OCI-LY7 (cell line): ENCODE measurements around the gene HTR3A. TPM values are rescaled to one million over a fixed set of nuclear protein-coding genes. Genes with fewer than 3 reads are reported as not detected.
"Not testable (repeated sequence)": the region's sequence is repeated elsewhere in the genome, so short reads cannot be mapped to it uniquely, and the experiment has no call there.

Source experiments
- BruUV-seq: library from RNA; stranded (reverse); fragments of 400-500 nt; replicated peaks from 2 replicates; lab custom pipeline; 2021; lab: Mats Ljungman, UMichigan
- CTCF ChIA-PET: fragments of 300-600 bp; sonication (Branson Sonifier 250); formaldehyde crosslinking; loops from one replicate; lab custom pipeline; 2022; ENCODE audit warnings: antibody characterized with exemption; ENCODE audit not compliant: unreplicated experiment; lab: Charles Lee
- POLR2A ChIA-PET: fragments of 300-600 bp; sonication (Branson Sonifier 250); formaldehyde crosslinking; loops from one replicate; lab custom pipeline; 2022; ENCODE audit warnings: antibody characterized with exemption; lab: Charles Lee
- DNase-seq: peaks from one replicate; pipeline ENCODE4 v3.0.0-alpha.2; 2015; ENCODE audit warnings: low spot score
- H2AFZ ChIP-seq: fragments of 200-600 bp; sonication (generic), shearing (Covaris generic); 2 replicates; pipeline ENCODE4 v1.6.1; 2014; ENCODE audit warnings: mild to moderate bottlenecking, antibody characterized with exemption, low read length, moderate library complexity
- H3K27ac ChIP-seq: fragments of 200-600 bp; sonication (generic); 2 replicates; pipeline ENCODE4 v1.5.1; 2014; ENCODE audit warnings: mixed run types, low read depth, mild to moderate bottlenecking, moderate library complexity, low read length, inconsistent platforms; ENCODE audit not compliant: poor library complexity, severe bottlenecking
- H3K36me3 ChIP-seq: fragments of 200-600 bp; sonication (generic); 2 replicates; pipeline ENCODE4 v1.6.1; 2014; ENCODE audit warnings: mild to moderate bottlenecking, antibody characterized with exemption, low read length, moderate library complexity, mixed read lengths; ENCODE audit not compliant: insufficient read depth
- H3K4me1 ChIP-seq: fragments of 200-600 bp; sonication (generic); 2 replicates; pipeline ENCODE4 v1.5.1; 2014; ENCODE audit warnings: mild to moderate bottlenecking, low read length; ENCODE audit not compliant: insufficient read depth, poor library complexity, severe bottlenecking
- H3K4me2 ChIP-seq: fragments of 200-600 bp; sonication (generic); 2 replicates; pipeline ENCODE4 v1.6.1; 2014; ENCODE audit warnings: mild to moderate bottlenecking, low read length
- H3K4me3 ChIP-seq: fragments of 200-600 bp; sonication (generic); 2 replicates; pipeline ENCODE4 v1.5.1; 2014; ENCODE audit warnings: mild to moderate bottlenecking, low read depth, low read length; ENCODE audit not compliant: poor library complexity, severe bottlenecking
- H3K79me2 ChIP-seq: fragments of 200-600 bp; sonication (generic); 2 replicates; pipeline ENCODE4 v1.6.1; 2016; ENCODE audit warnings: low read depth, mild to moderate bottlenecking, low read length, moderate library complexity, mixed read lengths; ENCODE audit not compliant: insufficient read depth
- H3K9me2 ChIP-seq: fragments of 200-600 bp; sonication (generic); 2 replicates; pipeline ENCODE4 v1.6.1; 2016; ENCODE audit warnings: mild to moderate bottlenecking, low read length, mixed read lengths; ENCODE audit not compliant: insufficient read depth
- H3K9me3 ChIP-seq: fragments of 200-600 bp; sonication (generic); 2 replicates; pipeline ENCODE4 v1.6.1; 2014; ENCODE audit warnings: mild to moderate bottlenecking, mixed run types, low read length, mixed read lengths
- H4K20me1 ChIP-seq: fragments of 200-600 bp; sonication (generic); 2 replicates; pipeline ENCODE4 v1.6.1; 2014; ENCODE audit warnings: mild to moderate bottlenecking, antibody characterized with exemption, low read length, moderate library complexity, mixed read lengths; ENCODE audit not compliant: insufficient read depth
- CTCF ChIP-seq: fragments of 200-600 bp; sonication (generic); conservative IDR thresholded peaks from 2 replicates; pipeline ENCODE4 v1.5.1; 2014; ENCODE audit warnings: mild to moderate bottlenecking, antibody characterized with exemption, low read length, moderate library complexity, mixed read lengths
- EZH2phosphoT487 ChIP-seq: fragments of 200-600 bp; sonication (generic); IDR thresholded peaks from 2 replicates; pipeline ENCODE4 v1.6.1; 2018; ENCODE audit warnings: low read depth, borderline replicate concordance, mild to moderate bottlenecking, mixed run types, antibody characterized with exemption, low read length, moderate library complexity, mixed read lengths
- intact Hi-C: fragments of 100-400 bp; cut with micrococcal nuclease; formaldehyde crosslinking; loops from one replicate; pipeline ENCODE4 v1.10.0; 2022; ENCODE audit not compliant: unreplicated experiment
- total RNA-seq, 2 experiments: library from RNA; depleted of rRNA in 1 of 2; stranded (reverse); fragments of >200 nt in 1 of 2; shearing (Covaris generic) in 1 of 2; gene quantifications; 2 replicates each; pipeline ENCODE4 v1.2.3, GENCODE V29; 2014 to 2022

HTR3A gene
- total RNA-seq, 2 experiments from 2014 or later, result not detected

GRCh38 chr11:113928311-113928710 is 46.6 kb upstream of the HTR3A start:
- no peaks in the 10 kb centered on the region for H3K9me2 ChIP-seq
- POLR2A ChIA-PET, result no interaction called here
- no peaks in the 10 kb centered on the region for H4K20me1 ChIP-seq
- no peak overlapping the region for H3K4me3 ChIP-seq
- no peak overlapping the region for H3K27ac ChIP-seq
- no peaks in the 10 kb centered on the region for H3K4me1 ChIP-seq
- no TSS peak for BruUV-seq
- no peaks in the 10 kb centered on the region for H3K9me3 ChIP-seq
- intact Hi-C loops, result no loop called here
- no peak overlapping the region for H2AFZ ChIP-seq
- no peak for DNase-seq
- no peaks in the 10 kb centered on the region for H3K79me2 ChIP-seq
- H3K4me2 ChIP-seq, result no peak overlapping the region
- CTCF ChIA-PET, result no interaction called here
- no peaks in the 10 kb centered on the region for H3K36me3 ChIP-seq
- TF ChIP-seq CTCF (no peak), EZH2phosphoT487 (no peak)

- TF ChIP-seq EZH2phosphoT487 (no peak), CTCF (no peak)
- intact Hi-C loops, result no loop called here
- H3K79me2 ChIP-seq, result no peaks in the 10 kb centered on the region
- H3K9me3 ChIP-seq, result no peaks in the 10 kb centered on the region
- H4K20me1 ChIP-seq, result no peaks in the 10 kb centered on the region
- H3K4me1 ChIP-seq, result no peaks in the 10 kb centered on the region
- ChIA-PET POLR2A (no interaction called here), CTCF (no interaction called here)
- no peak overlapping the region for H3K27ac ChIP-seq
- no peak overlapping the region for H3K4me3 ChIP-seq
- H3K4me2 ChIP-seq, result no peak overlapping the region
- no TSS peak for BruUV-seq
- H3K9me2 ChIP-seq, result no peaks in the 10 kb centered on the region
- no peak for DNase-seq
- no peak overlapping the region for H2AFZ ChIP-seq
- H3K36me3 ChIP-seq, result no peaks in the 10 kb centered on the region
Observed at GRCh38 chr11:113932788-113933187, 42.1 kb upstream of the HTR3A start.

GRCh38 chr11:113934193-113934592 is 40.7 kb upstream of the HTR3A start:
- intact Hi-C loops, H3K9me3 ChIP-seq, H3K4me2 ChIP-seq, H3K36me3 ChIP-seq, H3K27ac ChIP-seq, DNase-seq, CTCF ChIA-PET, H3K4me1 ChIP-seq, H3K9me2 ChIP-seq, H2AFZ ChIP-seq, BruUV-seq, H4K20me1 ChIP-seq, H3K79me2 ChIP-seq, H3K4me3 ChIP-seq: not testable (repeated sequence)
- POLR2A ChIA-PET, result interaction anchor here (0.5 kb wide), 1 partner anchor 60 kb away, joined by 5 read pairs; no protein-coding TSS in a partner anchor
